Calu3 (cell line): ENCODE data around the gene SPTSSB. TPM values are rescaled to one million over a fixed set of nuclear protein-coding genes. Genes with fewer than 3 reads are reported as not detected.

Experiments
- BruUV-seq: library from RNA; stranded (reverse); fragments of 400-500 nt; replicated peaks from 2 replicates; lab custom pipeline; 2021; lab: Mats Ljungman, UMichigan
- CTCF ChIA-PET: fragments of 300-600 bp; sonication (Branson Sonifier 250); formaldehyde crosslinking; loops from one replicate; lab custom pipeline; 2022; ENCODE audit warnings: antibody characterized with exemption; lab: Charles Lee
- DNase-seq: peaks from one replicate; pipeline ENCODE4 v3.0.0; 2022
- H3K27ac Mint-ChIP-seq: one replicate; pipeline ENCODE4 v1.8.0; 2022; ENCODE audit warnings: mixed read lengths; ENCODE audit not compliant: unreplicated experiment
- H3K27me3 Mint-ChIP-seq: one replicate; pipeline ENCODE4 v1.8.0; 2022; ENCODE audit warnings: mixed read lengths; ENCODE audit not compliant: unreplicated experiment
- H3K36me3 Mint-ChIP-seq: one replicate; pipeline ENCODE4 v1.8.0; 2022; ENCODE audit warnings: mild to moderate bottlenecking, moderate library complexity, mixed read lengths; ENCODE audit not compliant: insufficient read depth, unreplicated experiment
- H3K4me1 Mint-ChIP-seq: one replicate; pipeline ENCODE4 v1.8.0; 2022; ENCODE audit warnings: mild to moderate bottlenecking, low read depth, mixed read lengths; ENCODE audit not compliant: unreplicated experiment
- H3K4me3 Mint-ChIP-seq: one replicate; pipeline ENCODE4 v1.8.0; 2022; ENCODE audit warnings: mild to moderate bottlenecking, low read depth, moderate library complexity, mixed read lengths; ENCODE audit not compliant: unreplicated experiment
- H3K9me3 Mint-ChIP-seq: one replicate; pipeline ENCODE4 v1.8.0; 2022; ENCODE audit warnings: low read depth, mixed read lengths; ENCODE audit not compliant: unreplicated experiment
- CTCF ChIP-seq: fragments of 200-600 bp; IDR thresholded peaks from one replicate; pipeline ENCODE4 v1.8.0; 2022; ENCODE audit warnings: antibody characterized with exemption; ENCODE audit not compliant: unreplicated experiment
- intact Hi-C: fragments of 100-400 bp; cut with micrococcal nuclease; formaldehyde crosslinking; loops from one replicate; pipeline ENCODE4 v1.10.0; 2022; ENCODE audit not compliant: unreplicated experiment
- total RNA-seq: library from RNA; stranded (reverse); gene quantifications from 2 replicates; pipeline ENCODE4 v1.2.3, GENCODE V29; 2022

The SPTSSB gene
- total RNA-seq, 1 experiment from 2014 or later: 8.1 TPM

- CTCF ChIA-PET: no interaction called here
- no peaks in the 10 kb centered on the region for H3K4me1 Mint-ChIP-seq
Observed at GRCh38 chr3:161342629-161343028, 28.7 kb downstream of the SPTSSB start.

GRCh38 chr3:161339517-161340500, 31.5 kb downstream of the SPTSSB start:
- intact Hi-C loops: no loop called here
- H3K4me1 Mint-ChIP-seq: peaks cover 16% of the 10 kb centered on the region
- no peak overlapping the region for H3K4me3 Mint-ChIP-seq
- DNase-seq: no peak
- CTCF ChIA-PET: no interaction called here
- H3K27ac Mint-ChIP-seq: no peak overlapping the region
- H3K9me3 Mint-ChIP-seq: peaks cover 4% of the 10 kb centered on the region
- no TSS peak for BruUV-seq
- no peaks in the 10 kb centered on the region for H3K36me3 Mint-ChIP-seq
- no peaks in the 10 kb centered on the region for H3K27me3 Mint-ChIP-seq
- no peak for TF ChIP-seq CTCF

More at GRCh38 chr3:161342629-161343028, 28.7 kb downstream of the SPTSSB start:
- Mint-ChIP-seq H3K27me3 (no peaks in the 10 kb centered on the region), H3K4me3 (no peak overlapping the region), H3K27ac (no peak overlapping the region), H3K9me3 (no peaks in the 10 kb centered on the region), H3K36me3 (no peaks in the 10 kb centered on the region)
- DNase-seq: no peak
- intact Hi-C loops: no loop called here
- no TSS peak for BruUV-seq
- no peak for TF ChIP-seq CTCF

- no peak for TF ChIP-seq CTCF
- H3K4me3 Mint-ChIP-seq: no peak overlapping the region
Observed at GRCh38 chr3:161337311-161337710, 34.0 kb downstream of the SPTSSB start.

GRCh38 chr3:161336661-161337060, 34.7 kb downstream of the SPTSSB start:
- TF ChIP-seq CTCF: no peak
- Mint-ChIP-seq H3K27ac (no peak overlapping the region), H3K4me1 (peaks cover 25% of the 10 kb centered on the region), H3K36me3 (no peaks in the 10 kb centered on the region), H3K4me3 (no peak overlapping the region), H3K9me3 (peaks cover 4% of the 10 kb centered on the region), H3K27me3 (no peaks in the 10 kb centered on the region)
- BruUV-seq: no TSS peak
- CTCF ChIA-PET: no interaction called here
- intact Hi-C loops: no loop called here
- DNase-seq: no peak

More at GRCh38 chr3:161337311-161337710, 34.0 kb downstream of the SPTSSB start:
- DNase-seq: no peak
- Mint-ChIP-seq H3K27me3 (no peaks in the 10 kb centered on the region), H3K9me3 (peaks cover 4% of the 10 kb centered on the region), H3K4me1 (peaks cover 25% of the 10 kb centered on the region), H3K36me3 (no peaks in the 10 kb centered on the region), H3K27ac (no peak overlapping the region)
- no TSS peak for BruUV-seq
- CTCF ChIA-PET: interaction anchor here (0.5 to 1.1 kb wide), 3 partner anchors 13 to 386 kb away, joined by 3 read pairs; no protein-coding TSS in a partner anchor
- intact Hi-C loops: no loop called here
